ENCODE data around the gene BMERB1. TPM values are rescaled to one million over a fixed set of nuclear protein-coding genes. Genes with fewer than 3 reads are reported as not detected.

Gene BMERB1
- total RNA-seq, 4 donors from 2014 or later: 75.6 to 103 (median 92.9) TPM

DNA sequence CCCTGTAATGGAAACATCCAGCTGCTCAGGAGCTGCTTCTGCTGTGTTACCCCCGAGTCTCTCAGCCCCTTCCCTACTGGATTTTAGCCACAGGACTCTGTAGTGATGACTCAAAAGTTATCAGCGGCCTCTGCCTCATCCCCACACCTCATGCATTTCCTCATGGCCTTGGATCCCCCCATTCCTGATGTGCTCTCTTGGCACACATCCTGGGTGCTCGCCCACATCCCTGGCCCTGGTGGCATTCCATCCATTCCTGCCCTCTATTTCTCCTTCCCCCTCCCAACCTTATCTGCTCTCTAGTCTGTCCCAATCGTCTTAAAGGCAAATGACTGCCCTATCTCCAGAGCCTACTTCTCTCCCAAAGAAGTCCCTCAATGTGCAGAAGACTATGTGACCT, 184.0 kb downstream of the BMERB1 start:
- TF ChIP-seq POLR2A (IDR thresholded peaks at IDR 0.05; ENCODE audit: low read depth) (no peak), EP300 (IDR thresholded peaks at IDR 0.05) (no peak), POLR2AphosphoS5 (IDR thresholded peaks at IDR 0.05) (no peak)
- TF ChIP-seq, protein P1, sequence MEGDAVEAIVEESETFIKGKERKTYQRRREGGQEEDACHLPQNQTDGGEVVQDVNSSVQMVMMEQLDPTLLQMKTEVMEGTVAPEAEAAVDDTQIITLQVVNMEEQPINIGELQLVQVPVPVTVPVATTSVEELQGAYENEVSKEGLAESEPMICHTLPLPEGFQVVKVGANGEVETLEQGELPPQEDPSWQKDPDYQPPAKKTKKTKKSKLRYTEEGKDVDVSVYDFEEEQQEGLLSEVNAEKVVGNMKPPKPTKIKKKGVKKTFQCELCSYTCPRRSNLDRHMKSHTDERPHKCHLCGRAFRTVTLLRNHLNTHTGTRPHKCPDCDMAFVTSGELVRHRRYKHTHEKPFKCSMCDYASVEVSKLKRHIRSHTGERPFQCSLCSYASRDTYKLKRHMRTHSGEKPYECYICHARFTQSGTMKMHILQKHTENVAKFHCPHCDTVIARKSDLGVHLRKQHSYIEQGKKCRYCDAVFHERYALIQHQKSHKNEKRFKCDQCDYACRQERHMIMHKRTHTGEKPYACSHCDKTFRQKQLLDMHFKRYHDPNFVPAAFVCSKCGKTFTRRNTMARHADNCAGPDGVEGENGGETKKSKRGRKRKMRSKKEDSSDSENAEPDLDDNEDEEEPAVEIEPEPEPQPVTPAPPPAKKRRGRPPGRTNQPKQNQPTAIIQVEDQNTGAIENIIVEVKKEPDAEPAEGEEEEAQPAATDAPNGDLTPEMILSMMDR (IDR thresholded peaks at IDR 0.05): no peak
- Histone ChIP-seq H3K27me3 (no peaks in the 10 kb centered on the region), H3K9me3 (no peaks in the 10 kb centered on the region), H3K27ac (replicated peaks in 1 of 4) (no peak overlapping the region), H3K4me1 (no peaks in the 10 kb centered on the region), H3K4me3 (no peak overlapping the region), H3K36me3 (peaks cover 67 to 100% (median 97%) of the 10 kb centered on the region in 4 donors)
- DNase-seq (ENCODE audit: extremely low spot score): no peak
- 90% methylated on average over 4 of the region's 4 CpGs for WGBS
- intact Hi-C loops (cut with DNase I): loop anchor here (10.0 kb wide), 1 partner anchor 194 kb away; no protein-coding TSS in a partner anchor

DNA sequence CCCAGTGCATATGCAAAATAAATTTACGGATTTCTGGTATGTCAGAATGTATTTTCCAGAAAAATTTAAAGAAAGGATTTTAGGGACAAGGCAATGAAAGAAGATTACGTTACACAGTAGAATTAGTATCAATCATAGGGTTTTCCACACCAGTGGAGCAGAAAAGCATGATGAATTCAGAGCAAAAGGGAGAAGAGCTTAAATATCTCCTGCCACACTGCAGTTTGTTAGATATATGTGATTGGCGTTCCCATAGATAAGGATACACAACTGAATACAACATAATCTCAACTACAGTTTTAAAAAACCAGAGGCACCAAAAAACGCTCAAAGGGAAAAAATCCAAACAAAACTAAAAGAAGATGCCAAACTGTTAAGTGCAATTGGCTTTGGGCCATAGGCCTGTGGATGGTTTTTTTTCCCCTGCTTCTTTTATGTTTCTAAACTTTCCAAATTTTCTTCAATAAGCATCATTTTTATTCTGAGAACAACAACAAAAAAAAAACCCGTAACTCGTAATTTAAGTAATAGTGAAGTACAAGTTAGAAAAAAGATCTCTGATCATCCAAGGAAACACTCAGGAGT, 186.3 kb downstream of the BMERB1 start:
- DNase-seq (ENCODE audit: extremely low spot score): no peak
- intact Hi-C loops (cut with DNase I): no loop called here
- Histone ChIP-seq H3K27me3 (no peaks in the 10 kb centered on the region), H3K36me3 (peaks cover 69 to 100% (median 97%) of the 10 kb centered on the region in 4 donors), H3K4me3 (no peak overlapping the region), H3K27ac (replicated peaks in 1 of 4) (no peak overlapping the region), H3K4me1 (no peaks in the 10 kb centered on the region), H3K9me3 (no peaks in the 10 kb centered on the region)
- WGBS: 82% methylated on average over 6 of the region's 6 CpGs
- TF ChIP-seq, protein P1 (IDR thresholded peaks at IDR 0.05): no peak
- TF ChIP-seq EP300 (IDR thresholded peaks at IDR 0.05): no peak
- TF ChIP-seq POLR2A (IDR thresholded peaks at IDR 0.05; ENCODE audit: low read depth): no peak
- TF ChIP-seq POLR2AphosphoS5 (IDR thresholded peaks at IDR 0.05): no peak

DNA sequence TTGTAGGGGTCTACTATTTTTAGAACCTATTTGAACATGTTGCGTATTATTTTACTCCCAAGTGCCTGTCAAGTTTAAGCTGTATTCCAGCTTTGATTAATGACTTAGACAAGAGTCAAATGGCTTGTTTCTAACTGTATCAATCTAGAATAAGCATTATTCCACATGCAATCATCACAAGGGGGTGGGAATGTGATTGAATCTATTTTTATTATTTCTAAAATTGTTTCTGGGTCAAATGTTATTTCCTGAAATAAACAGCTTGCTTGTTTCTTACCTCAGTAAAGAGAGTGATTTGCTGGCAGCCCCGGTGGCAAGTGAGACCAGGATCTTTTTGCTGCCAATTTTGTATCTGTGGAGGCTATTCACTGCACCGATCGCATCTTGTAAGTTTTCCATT, 187.1 kb downstream of the BMERB1 start:
- H3K4me1 ChIP-seq: no peaks in the 10 kb centered on the region
- TF ChIP-seq POLR2A (IDR thresholded peaks at IDR 0.05; ENCODE audit: low read depth): no peak
- TF ChIP-seq POLR2AphosphoS5 (IDR thresholded peaks at IDR 0.05): no peak
- no peak overlapping the region for H3K4me3 ChIP-seq
- H3K27ac ChIP-seq (replicated peaks in 1 of 4): no peak overlapping the region
- intact Hi-C loops (cut with DNase I): no loop called here
- peaks cover 63 to 97% (median 92%) of the 10 kb centered on the region in 4 donors for H3K36me3 ChIP-seq
- H3K27me3 ChIP-seq: no peaks in the 10 kb centered on the region
- 68% methylated on average over 4 of the region's 4 CpGs for WGBS
- H3K9me3 ChIP-seq: no peaks in the 10 kb centered on the region
- DNase-seq (ENCODE audit: extremely low spot score): no peak

DNA sequence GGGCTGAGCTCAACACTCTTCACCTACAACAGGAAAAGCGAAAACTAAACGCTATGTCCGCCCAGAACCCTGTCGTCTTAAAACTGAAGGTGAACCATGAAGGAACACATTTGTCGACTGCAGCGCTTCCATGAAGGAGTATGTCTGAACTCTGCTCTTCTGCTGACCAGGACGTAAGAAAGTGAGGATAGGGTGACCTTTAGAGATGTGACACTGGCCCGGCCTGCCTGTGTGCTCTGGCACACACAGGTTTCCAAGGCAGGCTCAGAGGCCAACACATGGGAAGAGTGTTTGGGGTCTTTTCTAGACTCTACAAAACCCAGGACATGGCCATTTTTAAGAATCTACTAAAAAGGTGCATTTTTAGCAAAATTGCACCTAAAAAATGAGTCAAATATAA, 187.5 kb downstream of the BMERB1 start:
- 92% methylated on average over 8 of the region's 8 CpGs for WGBS
- TF ChIP-seq EP300 (IDR thresholded peaks at IDR 0.05): no peak
- TF ChIP-seq, protein P1 (IDR thresholded peaks at IDR 0.05): no peak
- no peak for TF ChIP-seq POLR2A (IDR thresholded peaks at IDR 0.05; ENCODE audit: low read depth)
- TF ChIP-seq POLR2AphosphoS5 (IDR thresholded peaks at IDR 0.05): no peak
- no peaks in the 10 kb centered on the region for H3K4me1 ChIP-seq
- no peak overlapping the region for H3K4me3 ChIP-seq
- intact Hi-C loops (cut with DNase I): no loop called here
- peaks cover 59 to 92% (median 88%) of the 10 kb centered on the region in 4 donors for H3K36me3 ChIP-seq
- no peak for DNase-seq (ENCODE audit: extremely low spot score)
- no peaks in the 10 kb centered on the region for H3K27me3 ChIP-seq
- H3K9me3 ChIP-seq: no peaks in the 10 kb centered on the region
- no peak overlapping the region for H3K27ac ChIP-seq (replicated peaks in 1 of 4)

DNA sequence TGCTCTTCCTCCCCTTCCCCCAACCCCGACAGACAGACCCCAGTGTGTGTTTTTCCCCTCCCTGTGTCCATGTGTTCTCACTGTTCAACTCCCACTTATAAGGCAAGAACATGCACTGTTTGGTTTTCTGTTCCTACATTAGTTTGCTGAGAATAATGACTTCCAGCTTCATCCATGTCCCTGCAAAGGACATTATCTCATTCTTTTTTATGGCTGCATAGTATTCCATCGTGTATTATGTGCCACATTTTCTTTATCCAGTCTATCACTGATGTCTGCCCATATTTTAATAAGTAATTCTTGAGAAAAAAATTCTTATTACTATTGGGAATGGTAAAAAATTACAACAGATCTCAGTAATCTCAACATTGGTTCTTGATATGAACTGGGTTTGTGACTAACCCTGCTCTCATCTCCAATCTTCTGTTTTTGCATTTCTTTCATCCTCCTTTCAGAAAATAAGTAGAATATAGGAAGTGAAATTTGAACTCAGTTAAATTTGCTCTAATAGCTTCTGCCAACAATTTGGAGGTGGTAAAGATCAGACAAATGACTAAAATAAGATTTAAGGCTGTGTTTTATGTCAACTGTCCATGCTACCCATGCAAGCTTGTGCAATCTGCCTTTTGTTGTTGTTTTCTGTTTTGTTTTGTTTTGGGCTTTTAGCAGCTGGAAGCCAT, 197.5 kb downstream of the BMERB1 start:
- Histone ChIP-seq H3K36me3 (peaks cover 47 to 87% (median 83%) of the 10 kb centered on the region in 4 donors), H3K9me3 (no peaks in the 10 kb centered on the region), H3K27me3 (no peaks in the 10 kb centered on the region), H3K4me3 (no peak overlapping the region), H3K27ac (replicated peaks in 1 of 4) (no peak overlapping the region), H3K4me1 (peaks cover 0 to 5% (median 0%) of the 10 kb centered on the region in 4 donors)
- DNase-seq (ENCODE audit: extremely low spot score): no peak
- intact Hi-C loops (cut with DNase I): no loop called here
- 95% methylated on average over 2 of the region's 2 CpGs for WGBS
- TF ChIP-seq, protein P1 (IDR thresholded peaks at IDR 0.05): no peak
- TF ChIP-seq POLR2AphosphoS5 (IDR thresholded peaks at IDR 0.05) (no peak), EP300 (IDR thresholded peaks at IDR 0.05) (no peak), POLR2A (IDR thresholded peaks at IDR 0.05; ENCODE audit: low read depth) (no peak)
